GM12872 (cell line): ENCODE data around the gene PTX4.

ENCODE experiments used
- CTCF ChIP-seq: IDR thresholded peaks from 3 replicates; pipeline ENCODE4 v1.5.1; 2011; ENCODE audit warnings: low read depth, mild to moderate bottlenecking, low read length, moderate library complexity; ENCODE audit not compliant: insufficient read depth

PTX4 gene

GRCh38 chr16:1527836-1528811, 39.4 kb upstream of the PTX4 start:
- TF ChIP-seq CTCF: no peak

GRCh38 chr16:1526608-1527555, 38.1 kb upstream of the PTX4 start:
- no peak for TF ChIP-seq CTCF

- no peak for TF ChIP-seq CTCF
Observed at GRCh38 chr16:1525871-1526607, 37.3 kb upstream of the PTX4 start.

- TF ChIP-seq CTCF: no peak
Observed at GRCh38 chr16:1524366-1524765, 35.6 kb upstream of the PTX4 start.

- no peak for TF ChIP-seq CTCF
Observed at GRCh38 chr16:1523581-1524245, 35.0 kb upstream of the PTX4 start.

GRCh38 chr16:1520461-1520860, 31.7 kb upstream of the PTX4 start:
- no peak for TF ChIP-seq CTCF
